ENCODE results near the gene COL28A1. TPM values are rescaled to one million over a fixed set of nuclear protein-coding genes. Genes with fewer than 3 reads are reported as not detected.

The COL28A1 gene
- total RNA-seq, 1 donor, result 0.09 TPM

DNA sequence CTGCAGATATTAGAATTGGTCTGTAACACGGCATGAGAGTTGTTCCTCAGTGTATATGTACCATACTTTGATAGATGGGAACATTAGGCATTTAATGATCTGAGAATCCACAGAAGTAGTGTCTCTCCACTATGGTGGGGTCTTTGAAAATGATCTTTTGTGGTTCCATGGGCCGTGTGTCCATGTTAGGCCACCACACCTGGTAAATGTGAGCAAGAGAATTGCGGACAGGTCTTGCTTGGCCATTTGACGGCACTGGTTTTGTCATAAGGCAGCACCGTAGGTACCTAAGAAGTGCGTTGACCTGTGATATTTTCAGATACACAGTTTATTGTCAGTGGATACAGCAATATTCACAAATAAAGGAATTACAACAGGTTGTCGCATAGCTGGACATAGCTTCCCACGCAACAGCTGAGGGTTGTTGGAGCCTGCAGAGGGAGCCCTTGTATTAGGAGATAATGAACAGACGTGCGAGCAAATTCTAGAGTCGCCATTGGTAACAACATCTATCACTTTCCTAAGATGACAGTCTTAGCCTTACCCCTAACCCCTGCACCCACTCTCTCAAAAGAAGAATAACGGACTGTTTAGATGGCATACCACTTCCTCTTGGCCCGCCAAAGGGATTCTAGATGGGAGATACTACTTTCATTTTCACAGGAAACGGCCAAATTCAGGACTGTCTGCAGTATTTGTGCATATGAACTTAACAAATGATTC, 111.4 kb downstream of the COL28A1 start:
- peak; percentile 78 for DNase-seq (ENCODE audit: low read depth)
- H3K4me3 ChIP-seq (ENCODE audit: low read depth, low read length), result peak overlapping the region; percentile 72
- TF ChIP-seq, protein P1, sequence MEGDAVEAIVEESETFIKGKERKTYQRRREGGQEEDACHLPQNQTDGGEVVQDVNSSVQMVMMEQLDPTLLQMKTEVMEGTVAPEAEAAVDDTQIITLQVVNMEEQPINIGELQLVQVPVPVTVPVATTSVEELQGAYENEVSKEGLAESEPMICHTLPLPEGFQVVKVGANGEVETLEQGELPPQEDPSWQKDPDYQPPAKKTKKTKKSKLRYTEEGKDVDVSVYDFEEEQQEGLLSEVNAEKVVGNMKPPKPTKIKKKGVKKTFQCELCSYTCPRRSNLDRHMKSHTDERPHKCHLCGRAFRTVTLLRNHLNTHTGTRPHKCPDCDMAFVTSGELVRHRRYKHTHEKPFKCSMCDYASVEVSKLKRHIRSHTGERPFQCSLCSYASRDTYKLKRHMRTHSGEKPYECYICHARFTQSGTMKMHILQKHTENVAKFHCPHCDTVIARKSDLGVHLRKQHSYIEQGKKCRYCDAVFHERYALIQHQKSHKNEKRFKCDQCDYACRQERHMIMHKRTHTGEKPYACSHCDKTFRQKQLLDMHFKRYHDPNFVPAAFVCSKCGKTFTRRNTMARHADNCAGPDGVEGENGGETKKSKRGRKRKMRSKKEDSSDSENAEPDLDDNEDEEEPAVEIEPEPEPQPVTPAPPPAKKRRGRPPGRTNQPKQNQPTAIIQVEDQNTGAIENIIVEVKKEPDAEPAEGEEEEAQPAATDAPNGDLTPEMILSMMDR (IDR thresholded peaks at IDR 0.05; ENCODE audit: insufficient read depth, low read length), result peak; percentile 86

DNA sequence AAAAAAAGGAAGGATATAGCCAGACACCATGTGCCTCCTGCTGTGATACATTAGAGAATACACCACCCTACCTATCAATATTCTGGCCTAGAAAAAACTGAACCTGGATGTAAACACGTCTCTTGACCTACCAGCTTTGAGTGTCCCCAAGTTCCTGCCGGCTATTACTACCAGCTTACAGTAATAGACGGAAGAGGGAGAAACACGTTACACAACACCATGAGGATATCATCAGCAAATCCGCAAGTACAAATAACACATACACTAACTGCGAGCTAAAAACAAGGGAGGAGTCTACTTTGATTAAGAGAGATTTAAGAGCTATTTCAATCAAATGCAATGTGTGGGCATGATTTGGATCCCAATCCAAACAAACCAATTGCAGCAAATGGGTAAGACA, 113.0 kb downstream of the COL28A1 start:
- no peak for DNase-seq (ENCODE audit: low read depth)
- TF ChIP-seq, protein P1 (IDR thresholded peaks at IDR 0.05; ENCODE audit: insufficient read depth, low read length), result no peak
- no peak overlapping the region for H3K4me3 ChIP-seq (ENCODE audit: low read depth, low read length)

DNA sequence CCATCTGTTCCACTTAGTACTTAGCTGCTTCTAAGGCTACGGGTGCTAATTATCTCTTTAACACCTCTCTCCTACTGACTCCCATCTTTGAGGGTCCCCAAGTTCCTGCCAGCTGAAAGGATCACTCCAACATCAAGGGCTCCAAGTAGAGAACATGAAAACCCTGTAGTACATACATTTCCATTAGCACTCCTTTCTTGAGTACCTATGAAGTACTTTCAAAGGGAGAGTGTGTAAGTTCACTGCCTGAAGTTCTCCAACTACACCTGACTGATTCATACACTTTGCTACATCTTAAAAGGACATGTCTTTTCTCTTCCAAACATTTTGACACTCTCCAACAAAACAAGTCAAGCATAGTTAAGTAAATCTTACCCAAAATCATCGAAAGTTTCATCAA, 113.8 kb downstream of the COL28A1 start:
- TF ChIP-seq, protein P1 (IDR thresholded peaks at IDR 0.05; ENCODE audit: insufficient read depth, low read length), result no peak
- DNase-seq (ENCODE audit: low read depth), result no peak

DNA sequence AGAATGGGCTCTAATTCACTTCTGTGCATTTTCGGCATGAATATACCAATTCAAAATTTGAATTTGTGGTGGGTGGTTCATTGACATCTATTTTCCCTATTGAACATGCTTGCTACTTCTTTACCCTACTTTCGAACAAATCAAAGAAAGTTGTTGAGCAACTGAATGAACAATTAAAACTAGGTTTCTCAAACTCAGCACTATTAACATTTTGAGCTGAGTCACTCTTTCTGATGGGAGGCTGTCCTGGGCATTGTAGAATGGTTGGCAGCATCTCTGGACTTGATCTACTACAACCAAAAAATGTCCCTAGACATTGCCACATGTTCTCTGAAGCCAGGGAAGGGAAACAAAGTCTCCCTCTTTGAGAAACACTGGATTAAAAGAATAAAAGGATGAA, 116.7 kb downstream of the COL28A1 start:
- DNase-seq (ENCODE audit: low read depth), result no peak
- no peak overlapping the region for H3K4me3 ChIP-seq (ENCODE audit: low read depth, low read length)
- TF ChIP-seq, protein P1 (IDR thresholded peaks at IDR 0.05; ENCODE audit: insufficient read depth, low read length), result no peak

More for the DNA sequence above, 113.8 kb downstream of the COL28A1 start:
- no peak overlapping the region for H3K4me3 ChIP-seq (ENCODE audit: low read depth, low read length)

DNA sequence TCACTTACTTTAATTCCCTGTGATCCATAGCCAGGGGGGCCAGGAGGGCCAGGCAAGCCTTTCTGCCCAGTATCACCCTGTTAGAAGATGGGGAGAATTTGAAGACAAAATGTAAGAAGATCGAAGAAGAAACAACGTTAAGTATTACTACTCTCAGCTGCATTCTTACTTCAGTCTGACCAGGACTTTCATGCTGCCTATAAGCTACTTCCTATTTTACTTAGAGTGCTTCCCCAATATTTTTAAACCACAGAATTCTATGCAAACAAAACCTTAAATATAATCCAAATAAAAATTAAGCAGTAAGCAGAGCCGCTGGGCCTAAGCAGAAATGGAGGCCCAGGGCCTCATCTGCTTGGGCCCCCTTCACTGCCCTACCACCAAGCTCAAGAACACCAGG, 117.8 kb downstream of the COL28A1 start:
- TF ChIP-seq, protein P1 (IDR thresholded peaks at IDR 0.05; ENCODE audit: insufficient read depth, low read length), result no peak
- no peak for DNase-seq (ENCODE audit: low read depth)
- no peak overlapping the region for H3K4me3 ChIP-seq (ENCODE audit: low read depth, low read length)

DNA sequence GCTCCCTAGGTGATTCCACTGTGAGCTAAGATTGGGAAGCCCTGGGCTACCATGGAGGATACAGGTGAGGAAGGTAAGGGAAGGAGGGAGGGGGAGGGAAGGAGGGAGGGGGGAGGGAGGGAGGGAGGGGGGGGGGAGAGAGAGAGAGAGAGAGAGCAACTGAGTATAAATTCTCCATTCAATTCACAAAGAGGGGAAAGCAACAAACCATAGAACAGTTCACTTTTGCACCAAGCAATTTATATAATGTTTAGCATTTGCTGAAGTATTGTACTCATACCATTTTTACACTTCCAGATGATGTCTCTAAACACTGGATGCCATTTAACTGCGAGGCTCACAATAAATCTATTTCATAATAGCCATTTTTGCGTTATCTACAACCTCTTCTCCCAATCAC, 118.3 kb downstream of the COL28A1 start:
- no peak for DNase-seq (ENCODE audit: low read depth)
- TF ChIP-seq, protein P1 (IDR thresholded peaks at IDR 0.05; ENCODE audit: insufficient read depth, low read length), result no peak
- H3K4me3 ChIP-seq (ENCODE audit: low read depth, low read length), result no peak overlapping the region

All from fibroblast of the aortic adventitia (primary cell).